Hepatocyte (in vitro differentiated cells): ENCODE measurements around the gene BRD3OS. TPM values are rescaled to one million over a fixed set of nuclear protein-coding genes. Genes with fewer than 3 reads are reported as not detected.

Experiments used
- DNase-seq: peaks from one replicate; pipeline ENCODE4 v3.0.0-alpha.2; 2016; ENCODE audit warnings: low spot score
- H2AFZ ChIP-seq: fragments of 200-600 bp; sonication (generic); 2 replicates; pipeline ENCODE4 v1.6.0; 2016; ENCODE audit warnings: antibody characterized with exemption, mild to moderate bottlenecking
- H3K27ac ChIP-seq: fragments of 200-600 bp; sonication (generic); 2 replicates; pipeline ENCODE4 v1.5.1; 2016; ENCODE audit warnings: mild to moderate bottlenecking
- H3K27me3 ChIP-seq: fragments of 200-600 bp; sonication (generic); 2 replicates; pipeline ENCODE4 v1.6.1; 2016
- H3K36me3 ChIP-seq: fragments of 200-600 bp; sonication (generic); replicated peaks from 2 replicates; pipeline ENCODE4 v1.5.1; 2016; ENCODE audit warnings: low read depth; ENCODE audit not compliant: insufficient read depth
- H3K4me1 ChIP-seq: fragments of 200-600 bp; sonication (generic); 2 replicates; pipeline ENCODE4 v1.5.1; 2016; ENCODE audit warnings: mild to moderate bottlenecking, moderate library complexity; ENCODE audit not compliant: insufficient read depth
- H3K4me2 ChIP-seq: fragments of 200-600 bp; sonication (generic); 2 replicates; pipeline ENCODE4 v1.6.0; 2016
- H3K4me3 ChIP-seq: fragments of 200-600 bp; sonication (generic); 2 replicates; pipeline ENCODE4 v1.5.1; 2016; ENCODE audit warnings: mild to moderate bottlenecking
- H3K79me2 ChIP-seq: fragments of 200-600 bp; sonication (generic); 2 replicates; pipeline ENCODE4 v1.6.0; 2017; ENCODE audit warnings: mild to moderate bottlenecking
- H3K9me2 ChIP-seq: fragments of 200-600 bp; sonication (generic); replicated peaks from 2 replicates; pipeline ENCODE4 v1.6.0; 2017; ENCODE audit warnings: mild to moderate bottlenecking; ENCODE audit not compliant: insufficient read depth
- H3K9me3 ChIP-seq: fragments of 200-600 bp; sonication (generic); 2 replicates; pipeline ENCODE4 v1.5.1; 2016; ENCODE audit warnings: low read depth, mild to moderate bottlenecking
- H4K20me1 ChIP-seq: fragments of 200-600 bp; sonication (generic); 2 replicates; pipeline ENCODE4 v1.6.0; 2016; ENCODE audit warnings: mild to moderate bottlenecking; ENCODE audit not compliant: insufficient read depth, poor library complexity, severe bottlenecking
- EZH2 ChIP-seq: fragments of 200-600 bp; sonication (generic); IDR thresholded peaks from 2 replicates; pipeline ENCODE4 v1.6.1; 2016; ENCODE audit warnings: antibody characterized with exemption, mild to moderate bottlenecking, borderline replicate concordance
- EZH2phosphoT487 ChIP-seq: fragments of 200-600 bp; sonication (generic); IDR thresholded peaks from one replicate; pipeline ENCODE4 v1.6.1; 2018; ENCODE audit warnings: antibody characterized with exemption, mild to moderate bottlenecking, low read depth, moderate library complexity; ENCODE audit not compliant: unreplicated experiment, severe bottlenecking
- WGBS: methylation state at CpG from one replicate; pipeline ENCODE4 v1.1.6; 2016; ENCODE audit warnings: low lambda C conversion rate; ENCODE audit errors: missing lambda C conversion rate; 5-methylcytosine and 5-hydroxymethylcytosine counted together
- polyA plus RNA-seq: library from polyadenylated mRNA; unstranded; fragments of >200 nt; fragmentation: Nextera tagmentation; extraction: Ambion mirVana; gene quantifications from 2 replicates; pipeline ENCODE4 v1.2.1, GENCODE V29; 2016
- total RNA-seq: library from RNA; depleted of rRNA; stranded (reverse); fragments of >200 nt; gene quantifications from 2 replicates; pipeline ENCODE4 v1.2.3, GENCODE V29; 2014
- TF ChIP-seq, protein P1 (sequence below): fragments of 200-600 bp; sonication (generic); IDR thresholded peaks from 2 replicates; pipeline ENCODE4 v1.5.1; 2016; ENCODE audit warnings: antibody characterized with exemption, mild to moderate bottlenecking; ENCODE audit not compliant: poor library complexity

BRD3OS gene
- total and polyA plus RNA-seq, 2 experiments from 2014 or later, result 13.4 to 14.9 TPM

GRCh38 chr9:133981589-133981957 lies 43.7 kb upstream of the BRD3OS start:
- H3K27ac ChIP-seq, result no peak overlapping the region
- peaks cover 83% of the 10 kb centered on the region for H4K20me1 ChIP-seq
- 92% methylated on average over 14 of the region's 14 CpGs for WGBS

GRCh38 chr9:133981958-133982681 lies 43.2 kb upstream of the BRD3OS start:
- 93% methylated on average over 27 of the region's 28 CpGs for WGBS
- no peak overlapping the region for H3K27ac ChIP-seq
- no peaks in the 10 kb centered on the region for H3K9me3 ChIP-seq
- no peak overlapping the region for H2AFZ ChIP-seq
- no peaks in the 10 kb centered on the region for H3K9me2 ChIP-seq
- H3K27me3 ChIP-seq, result no peaks in the 10 kb centered on the region
- TF ChIP-seq EZH2, result no peak
- TF ChIP-seq, protein P1, sequence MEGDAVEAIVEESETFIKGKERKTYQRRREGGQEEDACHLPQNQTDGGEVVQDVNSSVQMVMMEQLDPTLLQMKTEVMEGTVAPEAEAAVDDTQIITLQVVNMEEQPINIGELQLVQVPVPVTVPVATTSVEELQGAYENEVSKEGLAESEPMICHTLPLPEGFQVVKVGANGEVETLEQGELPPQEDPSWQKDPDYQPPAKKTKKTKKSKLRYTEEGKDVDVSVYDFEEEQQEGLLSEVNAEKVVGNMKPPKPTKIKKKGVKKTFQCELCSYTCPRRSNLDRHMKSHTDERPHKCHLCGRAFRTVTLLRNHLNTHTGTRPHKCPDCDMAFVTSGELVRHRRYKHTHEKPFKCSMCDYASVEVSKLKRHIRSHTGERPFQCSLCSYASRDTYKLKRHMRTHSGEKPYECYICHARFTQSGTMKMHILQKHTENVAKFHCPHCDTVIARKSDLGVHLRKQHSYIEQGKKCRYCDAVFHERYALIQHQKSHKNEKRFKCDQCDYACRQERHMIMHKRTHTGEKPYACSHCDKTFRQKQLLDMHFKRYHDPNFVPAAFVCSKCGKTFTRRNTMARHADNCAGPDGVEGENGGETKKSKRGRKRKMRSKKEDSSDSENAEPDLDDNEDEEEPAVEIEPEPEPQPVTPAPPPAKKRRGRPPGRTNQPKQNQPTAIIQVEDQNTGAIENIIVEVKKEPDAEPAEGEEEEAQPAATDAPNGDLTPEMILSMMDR, result no peak
- no peak for TF ChIP-seq EZH2phosphoT487
- peaks cover 34% of the 10 kb centered on the region for H3K4me1 ChIP-seq
- H3K4me2 ChIP-seq, result no peak overlapping the region
- peaks cover 100% of the 10 kb centered on the region for H3K79me2 ChIP-seq
- H3K4me3 ChIP-seq, result no peak overlapping the region
- H4K20me1 ChIP-seq, result peaks cover 85% of the 10 kb centered on the region
- no peak for DNase-seq
- H3K36me3 ChIP-seq, result no peaks in the 10 kb centered on the region

More at GRCh38 chr9:133981589-133981957, 43.7 kb upstream of the BRD3OS start:
- no peak overlapping the region for H3K4me2 ChIP-seq
- peaks cover 100% of the 10 kb centered on the region for H3K79me2 ChIP-seq
- H3K4me3 ChIP-seq, result no peak overlapping the region
- no peak for DNase-seq
- peaks cover 40% of the 10 kb centered on the region for H3K4me1 ChIP-seq
- no peaks in the 10 kb centered on the region for H3K9me2 ChIP-seq
- no peaks in the 10 kb centered on the region for H3K27me3 ChIP-seq
- no peaks in the 10 kb centered on the region for H3K9me3 ChIP-seq
- H3K36me3 ChIP-seq, result no peaks in the 10 kb centered on the region
- no peak for TF ChIP-seq EZH2
- TF ChIP-seq, protein P1, result no peak
- no peak for TF ChIP-seq EZH2phosphoT487
- no peak overlapping the region for H2AFZ ChIP-seq

DNA sequence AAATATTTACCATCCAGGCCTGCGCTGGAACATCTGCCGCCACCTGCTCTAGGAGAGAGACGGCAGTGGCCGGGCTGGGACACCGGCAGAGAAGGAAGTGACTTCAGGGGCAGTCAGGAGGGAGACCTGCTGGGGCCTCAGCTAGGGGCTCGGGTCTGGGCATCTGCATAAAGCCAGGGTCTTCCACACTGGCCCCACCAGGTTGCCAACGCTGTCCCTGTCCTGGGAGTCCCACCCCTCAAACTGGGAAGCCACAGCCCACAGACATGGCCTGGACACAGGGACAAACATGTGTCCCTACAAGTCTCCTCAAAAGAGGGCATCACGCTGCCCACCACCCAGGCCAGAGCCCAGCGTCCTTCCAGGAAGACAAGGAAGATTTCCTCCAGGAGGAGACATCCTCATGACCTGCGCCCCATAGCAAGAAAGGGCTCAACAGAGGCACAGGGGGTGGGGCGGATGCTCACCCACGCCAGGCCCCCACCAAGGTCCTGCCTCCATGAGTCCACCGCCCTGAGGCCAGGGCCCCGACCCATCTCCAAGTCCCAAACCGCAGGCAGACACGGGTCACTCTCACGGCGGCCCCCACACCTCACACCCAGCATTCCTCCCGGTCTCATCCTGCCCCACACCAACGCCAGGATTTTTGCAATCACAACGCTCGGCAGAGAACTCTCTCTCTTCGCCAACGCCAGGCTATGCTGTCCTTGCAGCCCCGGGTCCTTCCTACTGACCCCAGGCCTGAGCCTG lies 42.1 kb upstream of the BRD3OS start:
- peaks cover 31% of the 10 kb centered on the region for H3K4me1 ChIP-seq
- no peak overlapping the region for H2AFZ ChIP-seq
- H3K9me3 ChIP-seq, result no peaks in the 10 kb centered on the region
- no peak for DNase-seq
- WGBS, result 88% methylated on average over 25 of the region's 25 CpGs
- peaks cover 100% of the 10 kb centered on the region for H3K79me2 ChIP-seq
- no peak overlapping the region for H3K27ac ChIP-seq
- H4K20me1 ChIP-seq, result peaks cover 85% of the 10 kb centered on the region
- H3K9me2 ChIP-seq, result no peaks in the 10 kb centered on the region
- no peaks in the 10 kb centered on the region for H3K36me3 ChIP-seq
- H3K27me3 ChIP-seq, result no peaks in the 10 kb centered on the region
- TF ChIP-seq EZH2phosphoT487, result no peak
- TF ChIP-seq, protein P1, result no peak
- no peak for TF ChIP-seq EZH2
- no peak overlapping the region for H3K4me2 ChIP-seq
- H3K4me3 ChIP-seq, result no peak overlapping the region
